ENCODE data around the gene NMUR1.

NMUR1 gene

GRCh38 chr2:231483398-231484329, 46.6 kb downstream of the NMUR1 start:
- DNase-seq (ENCODE audit: low spot score): no peak

- DNase-seq (ENCODE audit: low spot score): peak; percentile 78
Observed at GRCh38 chr2:231482806-231483391, 47.3 kb downstream of the NMUR1 start.

- DNase-seq (ENCODE audit: low spot score): no peak
Observed at GRCh38 chr2:231480781-231481180, 49.5 kb downstream of the NMUR1 start.

- no peak for DNase-seq (ENCODE audit: low spot score)
Observed at GRCh38 chr2:231479455-231479854, 50.8 kb downstream of the NMUR1 start.

- no peak for DNase-seq (ENCODE audit: low spot score)
Observed at GRCh38 chr2:231476920-231477319, 53.3 kb downstream of the NMUR1 start.

GRCh38 chr2:231475965-231476364, 54.3 kb downstream of the NMUR1 start:
- no peak for DNase-seq (ENCODE audit: low spot score)
